ENCODE results near the gene GNG10.

DNA sequence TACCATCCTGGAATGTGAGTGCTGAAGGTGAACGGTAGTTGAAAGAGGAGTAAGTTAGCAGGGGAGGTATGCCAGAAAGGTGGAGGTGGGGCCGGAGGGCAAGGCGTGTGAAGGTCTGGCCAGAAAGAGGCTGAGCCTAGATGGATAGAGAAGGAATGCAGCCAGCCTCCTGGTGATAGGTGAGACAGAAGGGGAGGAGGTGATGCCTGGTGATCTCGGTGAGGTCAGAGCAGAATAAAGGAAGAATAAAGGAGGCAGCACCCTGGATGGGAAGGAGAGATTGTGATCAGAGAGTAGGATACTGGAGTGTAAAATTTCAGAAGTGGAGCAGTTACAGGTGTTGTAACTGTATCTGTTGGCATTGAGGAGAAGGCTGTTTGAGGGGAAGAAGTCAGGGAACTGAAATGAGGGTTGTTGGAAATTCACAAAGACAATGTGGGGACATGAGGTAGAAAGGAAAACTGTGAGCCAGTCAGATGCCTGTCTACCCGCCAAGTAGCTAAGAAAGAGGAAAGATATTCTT lies 2.0 kb downstream of the GNG10 start:
- TF ChIP-seq, protein P1, sequence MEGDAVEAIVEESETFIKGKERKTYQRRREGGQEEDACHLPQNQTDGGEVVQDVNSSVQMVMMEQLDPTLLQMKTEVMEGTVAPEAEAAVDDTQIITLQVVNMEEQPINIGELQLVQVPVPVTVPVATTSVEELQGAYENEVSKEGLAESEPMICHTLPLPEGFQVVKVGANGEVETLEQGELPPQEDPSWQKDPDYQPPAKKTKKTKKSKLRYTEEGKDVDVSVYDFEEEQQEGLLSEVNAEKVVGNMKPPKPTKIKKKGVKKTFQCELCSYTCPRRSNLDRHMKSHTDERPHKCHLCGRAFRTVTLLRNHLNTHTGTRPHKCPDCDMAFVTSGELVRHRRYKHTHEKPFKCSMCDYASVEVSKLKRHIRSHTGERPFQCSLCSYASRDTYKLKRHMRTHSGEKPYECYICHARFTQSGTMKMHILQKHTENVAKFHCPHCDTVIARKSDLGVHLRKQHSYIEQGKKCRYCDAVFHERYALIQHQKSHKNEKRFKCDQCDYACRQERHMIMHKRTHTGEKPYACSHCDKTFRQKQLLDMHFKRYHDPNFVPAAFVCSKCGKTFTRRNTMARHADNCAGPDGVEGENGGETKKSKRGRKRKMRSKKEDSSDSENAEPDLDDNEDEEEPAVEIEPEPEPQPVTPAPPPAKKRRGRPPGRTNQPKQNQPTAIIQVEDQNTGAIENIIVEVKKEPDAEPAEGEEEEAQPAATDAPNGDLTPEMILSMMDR (IDR thresholded peaks at IDR 0.05): no peak
- no peak for TF ChIP-seq POLR2A (IDR thresholded peaks at IDR 0.05)

All from body of pancreas (tissue), 4 donors.